ENCODE measurements around the gene USP33.
A peak's percentile ranks its signal among the peaks of the same experiment; 100 is the strongest.
"Not testable (repeated sequence)": the region's sequence is repeated elsewhere in the genome, so short reads cannot be mapped to it uniquely, and the experiment has no call there.

Gene USP33

GRCh38 chr1:77759071-77760028 lies at the start of gene USP33:
Gene USP33 (minus strand): TSS chr1:77759852. CDS start chr1:77741697, 18,155 bp downstream.
- peak; percentile 83 for DNase-seq

DNA sequence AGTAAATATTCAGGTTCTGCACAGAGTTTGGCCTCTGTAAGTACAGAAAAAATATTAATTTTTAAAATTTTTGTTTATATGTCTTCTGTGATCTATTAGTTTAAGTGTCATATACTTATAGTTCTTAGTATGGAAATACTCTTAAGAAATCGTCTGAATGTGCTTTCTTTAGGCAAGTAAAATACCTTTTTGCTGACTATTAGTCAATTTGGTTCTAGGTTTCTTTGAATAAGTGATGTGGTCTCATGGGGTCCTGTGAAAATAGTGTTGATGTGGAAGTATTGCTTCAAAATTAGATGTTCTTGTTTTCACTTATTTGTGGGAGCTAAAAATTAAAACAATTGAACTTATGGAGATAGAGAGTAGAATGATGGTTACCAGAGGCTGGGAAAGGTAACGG lies 43.7 kb upstream of the USP33 start:
- DNase-seq: no peak

DNA sequence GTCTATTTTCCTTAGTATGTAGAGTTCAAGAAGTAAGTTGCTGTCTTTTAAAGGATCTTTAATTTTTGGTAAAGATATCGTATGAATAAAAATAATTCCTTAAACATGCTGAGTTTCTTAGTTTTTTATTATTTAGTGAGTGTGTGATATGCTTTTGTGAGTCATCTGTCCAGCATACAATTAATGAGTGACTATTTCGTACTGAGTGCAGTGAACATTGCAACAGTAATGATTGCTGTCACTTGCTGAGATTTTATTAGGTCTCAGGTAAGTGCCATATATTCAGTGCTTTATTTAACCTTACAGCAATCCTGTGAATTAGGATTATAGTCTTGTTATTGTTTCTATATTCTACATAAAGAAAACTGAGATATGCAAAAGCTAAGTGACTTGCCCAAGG lies 42.4 kb upstream of the USP33 start:
- DNase-seq: no peak

- no peak for DNase-seq
These were observed 38.3 kb upstream of the USP33 start for GRCh38 chr1:77797991-77798390.

DNA sequence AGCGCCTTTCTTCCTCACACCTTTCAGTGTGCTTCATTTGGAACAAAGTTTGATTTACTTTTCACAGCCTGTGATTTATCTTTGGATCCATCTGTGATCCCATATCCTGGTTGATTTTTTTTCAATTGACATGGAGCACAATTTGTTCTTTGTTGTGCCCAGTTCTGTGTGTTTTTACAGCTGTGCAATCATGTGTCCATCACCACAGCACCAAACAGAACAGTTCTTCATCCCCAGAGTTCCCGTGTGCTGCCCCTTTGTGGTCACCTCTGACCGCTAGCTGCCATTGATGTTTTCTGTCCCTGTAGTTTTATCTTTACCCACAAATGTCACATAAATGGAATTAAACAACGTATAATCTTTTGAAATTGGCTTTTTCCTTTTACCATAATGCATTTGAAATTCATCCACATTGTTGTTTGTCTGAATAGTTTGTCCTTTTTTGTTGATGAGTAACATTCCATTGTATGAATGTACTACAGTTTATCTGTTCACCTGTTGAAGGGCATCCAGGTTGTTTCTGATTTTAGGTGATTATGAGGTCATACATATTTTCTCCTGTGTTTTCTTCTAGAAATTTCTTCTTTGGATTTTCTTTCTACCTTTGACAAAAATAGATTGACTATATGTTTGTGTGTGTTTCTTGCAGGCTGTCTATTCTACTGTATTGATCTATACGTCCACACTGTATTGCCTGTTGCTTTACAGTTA lies 37.2 kb upstream of the USP33 start:
- DNase-seq: no peak

GRCh38 chr1:77794550-77794949 lies 34.9 kb upstream of the USP33 start:
- DNase-seq: no peak

DNA sequence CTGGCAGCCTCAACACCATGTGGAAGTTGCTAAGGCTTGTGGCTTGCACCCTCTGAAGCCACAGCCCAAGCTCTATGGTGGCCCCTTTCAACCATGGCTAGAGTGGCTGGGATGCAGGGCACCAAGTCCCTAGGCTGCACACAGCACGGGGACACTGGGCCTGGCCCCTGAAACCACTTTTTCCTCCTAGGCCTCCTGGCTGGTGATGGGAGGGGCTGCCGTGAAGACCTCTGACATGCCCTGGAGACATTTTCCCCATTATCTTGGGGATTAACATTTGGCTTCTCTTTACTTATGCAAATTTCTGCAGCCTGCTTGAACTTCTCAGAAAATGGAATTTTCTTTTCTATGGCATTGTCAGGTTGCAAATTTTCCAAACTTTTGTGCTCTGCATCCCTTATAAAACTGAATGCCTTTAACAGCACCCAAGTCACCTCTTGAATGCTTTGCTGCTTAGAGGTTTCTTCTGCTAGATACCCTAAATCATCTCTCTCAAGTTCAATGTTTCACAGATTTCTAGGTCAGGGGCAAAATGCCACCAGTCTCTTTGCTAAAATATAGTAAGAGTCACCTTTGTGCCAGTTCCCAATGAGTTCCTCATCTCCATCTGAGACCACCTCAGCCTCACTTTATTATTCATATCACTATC lies 26.6 kb upstream of the USP33 start:
- not testable (repeated sequence) for DNase-seq

GRCh38 chr1:77783141-77783540 lies 23.5 kb upstream of the USP33 start:
- no peak for DNase-seq

GRCh38 chr1:77781683-77782082 lies 22.0 kb upstream of the USP33 start:
- no peak for DNase-seq

DNA sequence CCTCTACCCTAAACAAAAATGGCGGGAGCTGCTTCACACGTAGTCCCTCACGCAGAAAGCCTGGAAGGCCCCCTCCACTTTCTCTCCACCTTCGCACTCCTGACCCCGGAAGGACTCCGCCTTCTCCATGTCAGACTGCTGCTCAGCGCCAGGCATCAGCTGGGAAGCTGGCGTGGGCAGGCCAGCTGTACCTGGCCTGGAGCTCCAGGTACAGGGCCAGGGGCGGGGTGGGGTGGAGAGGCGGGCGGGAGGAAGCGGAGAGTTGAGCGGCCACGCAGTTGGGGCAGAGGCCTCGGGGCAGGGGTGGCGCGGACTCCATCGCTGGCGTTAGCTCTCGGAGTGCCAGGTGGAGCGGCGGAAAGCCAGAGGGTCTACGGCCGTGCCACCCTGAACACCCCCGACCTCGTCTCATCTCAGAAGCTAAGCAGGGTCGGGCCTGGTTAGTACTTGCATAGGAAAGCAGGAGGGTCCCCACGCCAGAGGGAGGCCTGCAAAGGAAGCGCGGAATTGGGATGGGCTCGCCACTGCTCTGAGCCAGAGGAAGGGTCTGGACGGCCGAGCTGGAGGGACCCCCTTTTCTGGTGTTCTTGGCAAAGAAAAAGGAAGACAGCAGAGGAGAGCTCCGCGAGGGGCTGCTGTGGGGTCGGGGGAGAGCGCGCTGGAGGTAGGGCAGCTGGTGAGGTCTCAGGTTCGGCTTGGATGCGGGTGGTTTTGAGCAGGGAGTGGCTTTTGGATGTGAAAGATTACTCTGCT lies 20.1 kb upstream of the USP33 start, which contains the start of gene MIGA1:
TSS of gene MIGA1 (plus strand) at position 121 of the 753 bp plus-strand sequence. CDS start 3,604 bp downstream, outside the sequence.
- DNase-seq: peak; percentile 94

GRCh38 chr1:77776007-77776700 lies 16.5 kb upstream of the USP33 start:
- no peak for DNase-seq

DNA sequence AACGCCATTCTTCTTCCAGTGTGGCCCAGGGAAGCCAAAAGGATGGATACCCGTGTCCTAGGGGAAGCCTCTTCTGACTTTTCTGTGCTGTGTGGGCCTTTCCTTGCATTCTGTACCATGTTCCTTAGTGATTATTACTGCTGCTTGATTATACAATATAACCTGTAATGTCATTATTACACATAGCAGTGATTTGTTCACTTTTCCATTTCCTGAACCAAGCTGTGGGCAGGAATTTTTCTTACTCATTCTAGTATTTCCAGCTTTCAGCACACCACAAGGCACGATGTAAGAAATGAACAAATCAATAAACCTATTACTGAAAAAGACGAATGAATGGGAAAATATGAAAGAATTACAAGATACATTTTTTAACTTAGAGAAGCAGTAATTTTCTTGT lies 8.4 kb upstream of the USP33 start:
- DNase-seq: no peak

DNA sequence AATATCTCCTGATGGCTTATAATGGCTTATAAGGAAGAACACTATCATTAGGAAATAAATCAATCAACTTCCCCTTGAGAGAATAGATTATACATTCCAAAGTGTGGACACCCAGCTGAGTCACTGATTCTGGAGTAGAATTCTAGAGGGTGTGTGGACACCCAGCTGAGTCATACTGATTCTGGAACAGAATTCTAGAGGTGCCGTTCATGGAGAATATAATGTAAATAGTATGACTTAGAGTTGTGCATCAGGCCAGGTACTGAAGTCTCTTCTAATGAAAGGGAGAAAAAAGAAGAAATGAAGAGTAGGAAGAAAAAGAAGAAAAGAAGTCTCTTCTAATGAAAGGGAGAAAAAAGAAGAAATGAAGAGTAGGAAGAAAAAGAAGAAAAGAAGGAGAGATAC lies 2.4 kb upstream of the USP33 start:
- DNase-seq: no peak

DNA sequence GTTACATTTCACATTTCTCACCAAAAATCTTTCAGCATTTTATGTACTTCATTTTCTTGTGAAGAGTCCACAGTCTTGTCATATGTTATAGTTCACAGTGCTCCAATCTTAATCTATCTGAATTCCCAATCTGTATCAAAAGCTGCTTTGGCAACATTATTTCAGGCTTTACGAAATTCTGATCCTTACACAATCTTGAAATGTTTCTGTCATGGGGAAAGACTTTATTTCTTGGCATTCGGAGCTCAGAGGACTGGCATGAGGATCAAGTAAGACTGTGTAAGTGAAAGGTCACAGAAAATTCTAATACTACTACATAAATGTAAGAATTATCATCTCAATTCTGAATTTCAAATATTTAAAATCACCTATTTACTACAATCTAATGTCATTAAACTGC lies 2.0 kb downstream of the USP33 start:
- no peak for DNase-seq

- DNase-seq: no peak
These were observed 2.5 kb downstream of the USP33 start for GRCh38 chr1:77757066-77757584.

DNA sequence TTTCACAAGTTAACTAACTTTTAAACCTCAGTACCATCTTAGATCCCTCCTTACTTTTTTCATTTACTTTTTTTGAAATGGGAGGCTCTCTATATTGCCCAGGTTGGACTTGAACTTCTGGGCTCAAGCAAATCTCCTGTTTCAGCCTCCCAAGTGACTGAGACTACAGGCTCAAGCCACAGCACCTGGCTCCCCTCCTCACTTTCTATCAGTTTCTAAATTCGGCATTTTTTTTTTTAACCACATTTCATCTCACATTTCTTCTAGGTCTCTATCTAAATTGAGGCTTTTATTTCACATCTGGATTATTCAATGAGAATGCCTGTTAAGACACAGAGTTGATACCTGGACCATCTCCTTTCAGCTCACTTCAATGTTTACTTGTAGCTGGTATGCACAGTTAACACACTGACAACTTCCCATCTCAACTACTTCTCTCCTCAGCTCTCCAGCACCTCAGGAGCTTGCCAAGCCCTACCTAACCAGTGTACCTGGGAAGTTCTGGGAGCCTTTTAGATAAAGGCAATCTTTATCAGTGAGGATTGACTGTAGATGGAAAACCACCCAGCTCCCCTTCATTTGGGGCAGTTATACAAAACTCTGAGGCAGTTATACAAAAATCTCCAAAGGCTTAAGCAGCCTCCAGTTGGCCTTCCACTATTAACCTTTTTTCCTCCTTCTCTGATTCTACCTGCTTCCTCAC lies 3.4 kb downstream of the USP33 start:
- no peak for DNase-seq

DNA sequence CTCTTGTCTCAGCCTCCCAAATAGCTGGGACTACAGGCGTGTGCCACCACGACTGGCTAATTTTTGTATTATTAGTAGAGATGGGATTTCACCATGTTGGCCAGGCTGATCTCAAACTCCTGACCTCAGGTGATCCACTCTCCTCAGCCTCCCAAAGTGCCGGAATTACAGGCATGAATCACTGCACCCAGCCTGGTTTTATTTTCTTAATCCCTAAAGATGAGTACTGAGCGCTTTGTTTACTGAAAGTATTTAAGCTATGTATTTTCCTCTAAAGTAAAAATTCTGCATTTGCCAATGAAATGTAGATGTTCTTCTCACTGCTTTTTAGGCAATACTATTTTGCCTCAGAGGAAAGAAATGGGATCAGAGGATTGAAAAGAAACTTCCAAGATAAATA lies 10.2 kb downstream of the USP33 start:
- DNase-seq: not testable (repeated sequence)

- DNase-seq: no peak
These were observed 15.1 kb downstream of the USP33 start for GRCh38 chr1:77744576-77744975.

- no peak for DNase-seq
These were observed 17.6 kb downstream of the USP33 start for GRCh38 chr1:77742011-77742555.

- no peak for DNase-seq
These were observed 18.3 kb downstream of the USP33 start for GRCh38 chr1:77741316-77741715.

- DNase-seq: no peak
These were observed 20.4 kb downstream of the USP33 start for GRCh38 chr1:77739235-77739634.
